HepG2 (cell line): ENCODE measurements around the gene DNAH8. TPM values are rescaled to one million over a fixed set of nuclear protein-coding genes. Genes with fewer than 3 reads are reported as not detected.
A peak's percentile ranks its signal among the peaks of the same experiment; 100 is the strongest.

ENCODE experiments used
- ATAC-seq: fragments of 200-7000 bp; cut with Tn5 transposase; 3 replicates; pipeline ENCODE4 v1.9.1; 2020; ENCODE audit warnings: mild to moderate bottlenecking, moderate library complexity
- BruUV-seq: library from RNA; stranded (reverse); fragments of 400-500 nt; replicated peaks from 2 replicates; lab custom pipeline; 2021; lab: Mats Ljungman, UMichigan
- CTCF ChIA-PET: fragments of 300-600 bp; formaldehyde crosslinking; extraction: SDS; loops from one replicate; lab custom pipeline; 2021; ENCODE audit warnings: low total read pairs, inconsistent platforms, low intra/inter-chr PET ratio; lab: Yijun Ruan, JAX
- POLR2A ChIA-PET: fragments of 350-600 bp; sonication (Branson Sonifier 250); formaldehyde crosslinking; loops from one replicate; lab custom pipeline; 2020; ENCODE audit warnings: antibody characterized with exemption, inconsistent platforms; lab: Yijun Ruan, JAX
- DNase-seq: peaks from one replicate; pipeline ENCODE4 v3.0.0-alpha.2; 2015; ENCODE audit warnings: low spot score
- FAIRE-seq: peaks from 3 replicates; lab custom pipeline; 2011; peaks lifted over from hg19 to GRCh38; lab: Jason Lieb, UNC
- H2AFZ ChIP-seq: one replicate; pipeline ENCODE4 v1.6.1; 2011; ENCODE audit warnings: low read length, inconsistent platforms
- H3K27ac ChIP-seq: fragments of 300-600 bp; 3 replicates; pipeline ENCODE4 v1.8.0; 2011; ENCODE audit warnings: mixed run types, mild to moderate bottlenecking, mixed read lengths, low read length, inconsistent platforms; ENCODE audit not compliant: insufficient read depth; ENCODE audit errors: extremely low read length
- H3K27me3 ChIP-seq, 2 experiments: fragments of 200-600 bp in 1 of 2; 2 replicates in 1 of 2; 3 replicates in 1 of 2; pipeline versions ENCODE4 v1.6.0 to v1.8.0; 2011; ENCODE audit warnings: low read length in 2 of 2, mild to moderate bottlenecking in 2 of 2, moderate library complexity in 2 of 2, inconsistent platforms in 1 of 2; ENCODE audit not compliant: insufficient read depth in 2 of 2, control insufficient read depth in 1 of 2
- H3K36me3 ChIP-seq, 2 experiments: fragments of 200-600 bp in 1 of 2; replicated peaks in 1 of 2; 2 replicates in 1 of 2; 3 replicates in 1 of 2; pipeline versions ENCODE4 v1.5.1 to v1.8.0; 2011; ENCODE audit warnings: low read length in 2 of 2, inconsistent platforms in 1 of 2; ENCODE audit not compliant: insufficient read depth in 2 of 2, control insufficient read depth in 1 of 2
- H3K4me1 ChIP-seq: 2 replicates; pipeline ENCODE4 v1.5.1; 2012; ENCODE audit warnings: low read length, inconsistent platforms; ENCODE audit not compliant: insufficient read depth
- H3K4me2 ChIP-seq: 2 replicates; pipeline ENCODE4 v1.6.0; 2011; ENCODE audit warnings: low read depth, low read length, inconsistent platforms
- H3K4me3 ChIP-seq, 3 experiments: fragments of 200-600 bp in 1 of 3; sonication (generic), shearing (Covaris generic) in 1 of 3; replicated peaks in 1 of 3; 2 replicates each; pipeline ENCODE4 v1.5.1; 2011 to 2016; ENCODE audit warnings: low read length in 3 of 3, inconsistent platforms in 2 of 3, low read depth in 2 of 3, mild to moderate bottlenecking in 2 of 3, control low read depth in 1 of 3, mixed read lengths in 1 of 3; ENCODE audit not compliant: insufficient read depth in 1 of 3
- H3K79me2 ChIP-seq: one replicate; pipeline ENCODE4 v1.6.1; 2011; ENCODE audit warnings: low read length, inconsistent platforms; ENCODE audit not compliant: insufficient read depth
- H3K9ac ChIP-seq: 2 replicates; pipeline ENCODE4 v1.6.0; 2011; ENCODE audit warnings: mild to moderate bottlenecking, low read depth, low read length, inconsistent platforms; ENCODE audit not compliant: insufficient read depth
- H3K9me3 ChIP-seq: 2 replicates; pipeline ENCODE4 v1.5.1; 2012; ENCODE audit warnings: mild to moderate bottlenecking, low read length
- H4K20me1 ChIP-seq: 2 replicates; pipeline ENCODE4 v1.6.0; 2011; ENCODE audit warnings: inconsistent platforms, mild to moderate bottlenecking, low read length, moderate library complexity; ENCODE audit not compliant: insufficient read depth
- EZH2 ChIP-seq: conservative IDR thresholded peaks from 2 replicates; pipeline ENCODE4 v1.6.1; 2012; ENCODE audit warnings: mild to moderate bottlenecking, low read depth, low read length, moderate library complexity
- NCOR1 ChIP-seq: fragments of 200-600 bp; sonication (generic); IDR thresholded peaks from 2 replicates; pipeline ENCODE4 v1.7.0; 2017; ENCODE audit warnings: antibody characterized with exemption, low read length, borderline replicate concordance
- PHB2 ChIP-seq: fragments of 450-650 bp; IDR thresholded peaks from 2 replicates; pipeline ENCODE4 v1.6.1; 2018; ENCODE audit not compliant: partially characterized antibody
- ZFP90 ChIP-seq: sonication (generic); formaldehyde crosslinking; IDR thresholded peaks from 2 replicates; pipeline ENCODE4 v1.8.0; 2022; ENCODE audit warnings: missing genetic modification reagents, mild to moderate bottlenecking, inconsistent platforms, borderline replicate concordance
- ZKSCAN1 ChIP-seq: fragments of 150-350 bp; IDR thresholded peaks from 2 replicates; pipeline ENCODE4 v1.6.1; 2014; ENCODE audit warnings: low read length
- ZNF121 ChIP-seq: sonication (generic); formaldehyde crosslinking; IDR thresholded peaks from 2 replicates; pipeline ENCODE4 v1.5.0; 2020; ENCODE audit warnings: mild to moderate bottlenecking, missing genetic modification reagents
- ZNF501 ChIP-seq: sonication (generic); formaldehyde crosslinking; IDR thresholded peaks from 2 replicates; pipeline ENCODE4 v1.5.1; 2020; ENCODE audit warnings: mild to moderate bottlenecking, moderate library complexity, missing genetic modification reagents
- ZNF530 ChIP-seq: sonication (generic); formaldehyde crosslinking; IDR thresholded peaks from 2 replicates; pipeline ENCODE4 v1.5.0; 2020; ENCODE audit warnings: low read depth, mild to moderate bottlenecking, missing genetic modification reagents
- ZNF724P ChIP-seq: sonication (generic); formaldehyde crosslinking; IDR thresholded peaks from 2 replicates; pipeline ENCODE4 v1.8.0; 2022; ENCODE audit warnings: missing genetic modification reagents, borderline replicate concordance
- WGBS: methylation state at CpG from one replicate; pipeline ENCODE4 v1.1.6; 2017; ENCODE audit warnings: low lambda C conversion rate; 5-methylcytosine and 5-hydroxymethylcytosine counted together
- in situ Hi-C: cut with HindIII; loops from 2 replicates; pipeline ENCODE4 v1.10.0; 2017; ENCODE audit warnings: low pct_unique_long_range_greater_than_20kb; ENCODE audit not compliant: extremely low pct_ligation_motif_present
- intact Hi-C: fragments of 100-400 bp; cut with micrococcal nuclease; formaldehyde crosslinking; loops from one replicate; pipeline ENCODE4 v1.10.0; 2022; ENCODE audit not compliant: unreplicated experiment
- polyA plus RNA-seq, 8 experiments: library from polyadenylated mRNA; depleted of rRNA in 3 of 8; stranded (reverse) in 7 of 8; unstranded in 1 of 8; fragments of >200 nt; fragmentation: Illumina TruSeq in 4 of 8; extraction: Trizol in 4 of 8; gene quantifications; 2 replicates each; pipeline versions ENCODE4 v1.2.1 to v1.2.3, GENCODE V29; 2011 to 2016; ENCODE audit warnings: low read depth in 4 of 8, missing spikeins in 1 of 8, mixed read lengths in 1 of 8; ENCODE audit not compliant: insufficient read depth in 1 of 8
- total RNA-seq, 5 experiments: library from RNA; depleted of rRNA; stranded (reverse); fragments of >200 nt; fragmentation: Illumina TruSeq; extraction: Trizol; gene quantifications; 2 replicates each; pipeline ENCODE4 v1.2.3, GENCODE V29; 2016; ENCODE audit warnings: low read depth in 1 of 5
- TF ChIP-seq, protein P1 (sequence below): sonication (generic); formaldehyde crosslinking; IDR thresholded peaks from 2 replicates; pipeline ENCODE4 v1.4.0; 2020; ENCODE audit warnings: low read depth, mild to moderate bottlenecking, missing genetic modification reagents
- TF ChIP-seq, protein P2 (sequence below): sonication (generic); formaldehyde crosslinking; IDR thresholded peaks from 2 replicates; pipeline ENCODE4 v1.8.0; 2022; ENCODE audit warnings: missing genetic modification reagents, mild to moderate bottlenecking, borderline replicate concordance
- TF ChIP-seq, protein P3 (sequence below): sonication (generic); formaldehyde crosslinking; IDR thresholded peaks from 2 replicates; pipeline ENCODE4 v1.5.1; 2020; ENCODE audit warnings: missing genetic modification reagents, mild to moderate bottlenecking, borderline replicate concordance
- TF ChIP-seq, protein P4 (sequence below): sonication (generic); formaldehyde crosslinking; IDR thresholded peaks from 2 replicates; pipeline ENCODE4 v1.5.0; 2020; ENCODE audit warnings: mild to moderate bottlenecking, missing genetic modification reagents, borderline replicate concordance

Gene DNAH8
- total and polyA plus RNA-seq, 2 of the 13 experiments (the other 11 are each of a cell fraction or from before 2014, with no cell fraction given): not detected

DNA sequence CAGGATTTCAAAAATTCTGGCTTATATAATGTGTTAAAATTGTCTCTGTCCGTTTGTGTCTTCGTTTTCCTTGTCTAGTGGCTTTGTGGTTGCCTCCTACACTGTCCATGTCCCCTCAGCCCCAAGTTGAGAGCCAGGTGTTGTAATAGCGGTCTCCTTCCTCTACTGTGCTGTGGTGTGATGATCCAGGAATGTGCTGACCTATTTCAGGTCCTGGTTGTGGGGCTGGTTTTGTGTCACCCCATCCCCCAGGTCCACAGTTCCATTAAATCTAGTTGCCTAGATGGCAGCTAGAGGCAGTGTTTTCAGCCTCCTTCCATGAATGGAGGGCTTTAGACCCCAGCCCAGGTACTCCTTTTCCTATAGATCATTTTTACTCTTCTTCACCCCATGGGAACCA, 128.7 kb downstream of the DNAH8 start:
- in situ Hi-C loops: no loop called here

DNA sequence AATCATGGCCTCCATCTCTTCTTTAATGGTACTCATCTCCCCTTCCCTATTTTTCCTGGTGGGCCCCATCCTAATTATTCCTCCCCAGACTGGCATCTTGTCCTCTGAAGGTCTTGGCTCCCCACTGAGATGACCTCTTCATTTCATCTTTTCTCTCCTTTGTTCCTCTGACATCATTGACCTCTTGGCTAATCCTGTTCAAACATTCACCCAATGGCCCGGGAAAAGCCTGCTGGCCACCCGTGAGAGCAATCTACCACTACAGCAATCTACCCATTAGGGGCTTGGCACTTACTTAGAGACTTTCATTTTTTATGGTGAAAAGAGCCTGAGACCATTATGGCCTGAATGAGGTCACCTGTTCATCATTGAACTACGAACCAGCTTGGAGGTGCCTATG, 130.8 kb downstream of the DNAH8 start:
- in situ Hi-C loops: no loop called here
- no peak overlapping the region for H3K27ac ChIP-seq

More for the DNA sequence above, 128.7 kb downstream of the DNAH8 start:
- no peak for FAIRE-seq
- H3K36me3 ChIP-seq: no peaks in the 10 kb centered on the region
- H3K27ac ChIP-seq: no peak overlapping the region
- H4K20me1 ChIP-seq: no peaks in the 10 kb centered on the region
- DNase-seq: no peak
- intact Hi-C loops: no loop called here
- 0 out of 3 replicates have a peak, but pooled peaks have one; percentile 31 for ATAC-seq
- no TSS peak for BruUV-seq
- 13% methylated on average over 3 of the region's 3 CpGs for WGBS
- no peak overlapping the region for H3K4me3 ChIP-seq
- H3K9ac ChIP-seq: no peak overlapping the region
- no peaks in the 10 kb centered on the region for H3K9me3 ChIP-seq
- no peak overlapping the region for H3K4me2 ChIP-seq
- CTCF ChIA-PET: no interaction called here
- H2AFZ ChIP-seq: no peak overlapping the region
- H3K27me3 ChIP-seq: no peaks in the 10 kb centered on the region
- H3K79me2 ChIP-seq: no peaks in the 10 kb centered on the region
- TF ChIP-seq, protein P1, sequence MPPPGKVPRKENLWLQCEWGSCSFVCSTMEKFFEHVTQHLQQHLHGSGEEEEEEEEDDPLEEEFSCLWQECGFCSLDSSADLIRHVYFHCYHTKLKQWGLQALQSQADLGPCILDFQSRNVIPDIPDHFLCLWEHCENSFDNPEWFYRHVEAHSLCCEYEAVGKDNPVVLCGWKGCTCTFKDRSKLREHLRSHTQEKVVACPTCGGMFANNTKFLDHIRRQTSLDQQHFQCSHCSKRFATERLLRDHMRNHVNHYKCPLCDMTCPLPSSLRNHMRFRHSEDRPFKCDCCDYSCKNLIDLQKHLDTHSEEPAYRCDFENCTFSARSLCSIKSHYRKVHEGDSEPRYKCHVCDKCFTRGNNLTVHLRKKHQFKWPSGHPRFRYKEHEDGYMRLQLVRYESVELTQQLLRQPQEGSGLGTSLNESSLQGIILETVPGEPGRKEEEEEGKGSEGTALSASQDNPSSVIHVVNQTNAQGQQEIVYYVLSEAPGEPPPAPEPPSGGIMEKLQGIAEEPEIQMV (CRISPR knock-in tag): no peak
- no peak for TF ChIP-seq ZNF121 (CRISPR knock-in tag)
- no peak for TF ChIP-seq PHB2
- TF ChIP-seq ZKSCAN1: no peak
- TF ChIP-seq ZNF501 (CRISPR knock-in tag): no peak
- peaks cover 12% of the 10 kb centered on the region for H3K4me1 ChIP-seq
- POLR2A ChIA-PET: no interaction called here

More for the DNA sequence above, 130.8 kb downstream of the DNAH8 start:
- no TSS peak for BruUV-seq
- H3K9ac ChIP-seq: no peak overlapping the region
- intact Hi-C loops: no loop called here
- no peak overlapping the region for H2AFZ ChIP-seq
- no peaks in the 10 kb centered on the region for H4K20me1 ChIP-seq
- ChIA-PET POLR2A (no interaction called here), CTCF (no interaction called here)
- no peaks in the 10 kb centered on the region for H3K36me3 ChIP-seq
- TF ChIP-seq ZFP90: no peak
- TF ChIP-seq, protein P2, sequence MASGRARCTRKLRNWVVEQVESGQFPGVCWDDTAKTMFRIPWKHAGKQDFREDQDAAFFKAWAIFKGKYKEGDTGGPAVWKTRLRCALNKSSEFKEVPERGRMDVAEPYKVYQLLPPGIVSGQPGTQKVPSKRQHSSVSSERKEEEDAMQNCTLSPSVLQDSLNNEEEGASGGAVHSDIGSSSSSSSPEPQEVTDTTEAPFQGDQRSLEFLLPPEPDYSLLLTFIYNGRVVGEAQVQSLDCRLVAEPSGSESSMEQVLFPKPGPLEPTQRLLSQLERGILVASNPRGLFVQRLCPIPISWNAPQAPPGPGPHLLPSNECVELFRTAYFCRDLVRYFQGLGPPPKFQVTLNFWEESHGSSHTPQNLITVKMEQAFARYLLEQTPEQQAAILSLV (CRISPR knock-in tag): no peak
- no peak for TF ChIP-seq ZNF724P (CRISPR knock-in tag)
- TF ChIP-seq, protein P3, sequence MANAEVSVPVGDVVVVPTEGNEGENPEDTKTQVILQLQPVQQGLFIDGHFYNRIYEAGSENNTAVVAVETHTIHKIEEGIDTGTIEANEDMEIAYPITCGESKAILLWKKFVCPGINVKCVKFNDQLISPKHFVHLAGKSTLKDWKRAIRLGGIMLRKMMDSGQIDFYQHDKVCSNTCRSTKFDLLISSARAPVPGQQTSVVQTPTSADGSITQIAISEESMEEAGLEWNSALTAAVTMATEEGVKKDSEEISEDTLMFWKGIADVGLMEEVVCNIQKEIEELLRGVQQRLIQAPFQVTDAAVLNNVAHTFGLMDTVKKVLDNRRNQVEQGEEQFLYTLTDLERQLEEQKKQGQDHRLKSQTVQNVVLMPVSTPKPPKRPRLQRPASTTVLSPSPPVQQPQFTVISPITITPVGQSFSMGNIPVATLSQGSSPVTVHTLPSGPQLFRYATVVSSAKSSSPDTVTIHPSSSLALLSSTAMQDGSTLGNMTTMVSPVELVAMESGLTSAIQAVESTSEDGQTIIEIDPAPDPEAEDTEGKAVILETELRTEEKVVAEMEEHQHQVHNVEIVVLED (CRISPR knock-in tag): no peak
- TF ChIP-seq, protein P4, sequence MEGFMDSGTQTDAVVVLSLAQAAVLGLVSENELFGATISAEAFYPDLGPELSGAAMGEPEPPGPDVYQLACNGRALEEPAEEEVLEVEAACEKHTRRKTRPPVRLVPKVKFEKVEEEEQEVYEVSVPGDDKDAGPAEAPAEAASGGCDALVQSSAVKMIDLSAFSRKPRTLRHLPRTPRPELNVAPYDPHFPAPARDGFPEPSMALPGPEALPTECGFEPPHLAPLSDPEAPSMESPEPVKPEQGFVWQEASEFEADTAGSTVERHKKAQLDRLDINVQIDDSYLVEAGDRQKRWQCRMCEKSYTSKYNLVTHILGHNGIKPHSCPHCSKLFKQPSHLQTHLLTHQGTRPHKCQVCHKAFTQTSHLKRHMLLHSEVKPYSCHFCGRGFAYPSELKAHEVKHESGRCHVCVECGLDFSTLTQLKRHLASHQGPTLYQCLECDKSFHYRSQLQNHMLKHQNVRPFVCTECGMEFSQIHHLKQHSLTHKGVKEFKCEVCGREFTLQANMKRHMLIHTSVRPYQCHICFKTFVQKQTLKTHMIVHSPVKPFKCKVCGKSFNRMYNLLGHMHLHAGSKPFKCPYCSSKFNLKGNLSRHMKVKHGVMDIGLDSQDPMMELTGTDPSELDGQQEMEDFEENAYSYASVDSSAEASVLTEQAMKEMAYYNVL: no peak
- TF ChIP-seq EZH2: no peak
- TF ChIP-seq NCOR1: no peak
- no peak for TF ChIP-seq ZNF530 (CRISPR knock-in tag)
- ATAC-seq (peak; percentile 52), DNase-seq (no peak), FAIRE-seq (no peak)
- H3K9me3 ChIP-seq: no peaks in the 10 kb centered on the region
- no peaks in the 10 kb centered on the region for H3K27me3 ChIP-seq
- no peak overlapping the region for H3K4me2 ChIP-seq
- H3K4me1 ChIP-seq: peaks cover 12% of the 10 kb centered on the region
- H3K4me3 ChIP-seq: no peak overlapping the region
- WGBS: 2% methylated on average over 3 of the region's 3 CpGs
- no peaks in the 10 kb centered on the region for H3K79me2 ChIP-seq
